ENCODE results near the gene IQCH.

DNA sequence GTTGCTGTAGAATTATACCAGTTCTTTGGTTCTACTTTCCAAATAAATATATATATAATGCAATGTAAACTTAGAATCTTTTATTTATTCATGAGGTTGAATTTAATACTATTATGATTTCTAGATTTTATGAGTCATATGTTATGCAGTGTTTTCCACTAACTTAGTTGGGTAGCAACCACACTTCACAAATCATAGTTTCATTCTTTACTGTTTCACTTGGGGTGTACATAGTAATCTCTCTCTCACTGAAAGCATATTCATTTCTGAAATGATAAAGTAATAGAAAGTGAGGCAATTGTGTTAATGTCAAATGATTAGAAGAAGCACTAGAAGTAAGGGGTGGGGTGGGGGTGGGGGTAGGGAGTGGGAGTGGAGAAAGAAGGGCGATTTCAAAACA is 52.6 kb downstream of the IQCH start:
- TF ChIP-seq EZH2 (IDR thresholded peaks at IDR 0.05) (no peak), POLR2AphosphoS5 (IDR thresholded peaks at IDR 0.05; ENCODE audit: borderline replicate concordance, low read depth, low read length) (no peak), FOXP2 (optimal IDR thresholded peaks at IDR 0.05; ENCODE audit: control extremely low read depth, extremely low read length, insufficient read depth) (no peak)
